Ascending aorta (tissue), 2 donors: ENCODE measurements around the gene RBM33. TPM values are rescaled to one million over a fixed set of nuclear protein-coding genes. Genes with fewer than 3 reads are reported as not detected.

Experiments
- DNase-seq, 2 donors: peaks; one replicate each; pipeline ENCODE4 v3.0.0-alpha.2; 2019; ENCODE audit warnings: low spot score in 2 of 2
- H3K27ac ChIP-seq, 2 donors: fragments of 200-600 bp; sonication (generic); one replicate each; pipeline ENCODE4 v1.5.1; 2016 to 2017; ENCODE audit warnings: mild to moderate bottlenecking in 1 of 2
- H3K27me3 ChIP-seq: fragments of 200-600 bp; sonication (generic); one replicate; pipeline ENCODE4 v1.5.1; 2017
- H3K36me3 ChIP-seq, 2 donors: fragments of 200-600 bp; sonication (generic); one replicate each; pipeline ENCODE4 v1.5.1; 2016
- H3K4me1 ChIP-seq, 2 donors: fragments of 200-600 bp; sonication (generic); one replicate each; pipeline ENCODE4 v1.5.1; 2016 to 2017; ENCODE audit warnings: mild to moderate bottlenecking in 1 of 2
- H3K4me3 ChIP-seq, 2 donors: fragments of 200-600 bp; sonication (generic); one replicate each; pipeline ENCODE4 v1.5.1; 2016 to 2017; ENCODE audit warnings: mild to moderate bottlenecking in 1 of 2
- H3K9me3 ChIP-seq, 2 donors: fragments of 200-600 bp; sonication (generic); one replicate each; pipeline ENCODE4 v1.5.1; 2016
- CTCF ChIP-seq, 3 experiments: fragments of 200-600 bp in 2 of 3; fragments of 450-650 bp in 1 of 3; sonication (generic) in 2 of 3; IDR thresholded peaks; one replicate each; pipeline ENCODE4 v1.5.1; 2016 to 2019; ENCODE audit warnings: antibody characterized with exemption in 3 of 3, mild to moderate bottlenecking in 1 of 3, moderate library complexity in 1 of 3
- intact Hi-C: fragments of 100-400 bp; cut with DNase I; formaldehyde crosslinking; loops from one replicate; pipeline ENCODE4 v1.15.1; 2023
- total RNA-seq: library from RNA; depleted of rRNA; stranded (reverse); fragments of >200 nt; gene quantifications from one replicate; pipeline ENCODE4 v1.1.0, GENCODE V29; 2016

RBM33 gene
- total RNA-seq, 1 donor from 2014 or later, result 44.2 TPM

- TF ChIP-seq CTCF (IDR thresholded peaks at IDR 0.05), result no peak
- H3K4me3 ChIP-seq, result no peak overlapping the region
- no peaks in the 10 kb centered on the region for H3K4me1 ChIP-seq
- DNase-seq, result no peak
- H3K36me3 ChIP-seq, result no peaks in the 10 kb centered on the region
- H3K27me3 ChIP-seq, result no peaks in the 10 kb centered on the region
- H3K27ac ChIP-seq, result no peak overlapping the region
- intact Hi-C loops, result no loop called here
- no peaks in the 10 kb centered on the region for H3K9me3 ChIP-seq
Observed at GRCh38 chr7:155602156-155602555, 42.3 kb upstream of the RBM33 start.

GRCh38 chr7:155602750-155603149 lies 41.7 kb upstream of the RBM33 start:
- Histone ChIP-seq H3K27ac (no peak overlapping the region), H3K27me3 (no peaks in the 10 kb centered on the region), H3K36me3 (no peaks in the 10 kb centered on the region), H3K4me3 (no peak overlapping the region), H3K4me1 (no peaks in the 10 kb centered on the region), H3K9me3 (no peaks in the 10 kb centered on the region)
- intact Hi-C loops, result no loop called here
- no peak for TF ChIP-seq CTCF (IDR thresholded peaks at IDR 0.05)
- no peak for DNase-seq

GRCh38 chr7:155603205-155603857 lies 41.1 kb upstream of the RBM33 start:
- no peak for TF ChIP-seq CTCF (IDR thresholded peaks at IDR 0.05)
- Histone ChIP-seq H3K4me3 (no peak overlapping the region), H3K9me3 (no peaks in the 10 kb centered on the region), H3K36me3 (no peaks in the 10 kb centered on the region), H3K27me3 (no peaks in the 10 kb centered on the region), H3K27ac (no peak overlapping the region), H3K4me1 (no peaks in the 10 kb centered on the region)
- no peak for DNase-seq
- intact Hi-C loops, result no loop called here

- Histone ChIP-seq H3K4me3 (no peak overlapping the region), H3K27ac (no peak overlapping the region), H3K4me1 (no peaks in the 10 kb centered on the region), H3K9me3 (no peaks in the 10 kb centered on the region), H3K36me3 (no peaks in the 10 kb centered on the region), H3K27me3 (no peaks in the 10 kb centered on the region)
- TF ChIP-seq CTCF (IDR thresholded peaks at IDR 0.05), result no peak
- no peak for DNase-seq
- intact Hi-C loops, result no loop called here
Observed at GRCh38 chr7:155603858-155604503, 40.5 kb upstream of the RBM33 start.

- H3K4me1 ChIP-seq, result no peaks in the 10 kb centered on the region
- intact Hi-C loops, result no loop called here
- H3K4me3 ChIP-seq, result no peak overlapping the region
- no peaks in the 10 kb centered on the region for H3K36me3 ChIP-seq
- H3K9me3 ChIP-seq, result no peaks in the 10 kb centered on the region
- DNase-seq, result no peak
- H3K27ac ChIP-seq, result no peak overlapping the region
- no peak for TF ChIP-seq CTCF (IDR thresholded peaks at IDR 0.05)
- H3K27me3 ChIP-seq, result no peaks in the 10 kb centered on the region
Observed at GRCh38 chr7:155604504-155604997, 39.9 kb upstream of the RBM33 start.
